DND-41 (cell line): ENCODE results near the gene SHROOM3.

Experiments
- ATAC-seq: fragments of 200-7000 bp; cut with Tn5 transposase; 3 replicates; pipeline ENCODE4 v1.9.1; 2021; ENCODE audit warnings: low read depth; ENCODE audit not compliant: insufficient read depth
- DNase-seq: peaks from one replicate; pipeline ENCODE4 v3.0.0-alpha.2; 2020
- H2AFZ ChIP-seq: 2 replicates; pipeline ENCODE4 v1.6.0; 2012; ENCODE audit warnings: low read depth, low read length
- H3K27ac ChIP-seq: 2 replicates; pipeline ENCODE4 v1.5.1; 2012; ENCODE audit warnings: low read length, inconsistent platforms
- H3K27me3 ChIP-seq: fragments of 200-600 bp; sonication (generic); 2 replicates; pipeline ENCODE4 v1.6.0; 2012; ENCODE audit warnings: low read length, mild to moderate bottlenecking, inconsistent platforms; ENCODE audit not compliant: insufficient read depth, poor library complexity
- H3K36me3 ChIP-seq: 2 replicates; pipeline ENCODE4 v1.5.1; 2012; ENCODE audit warnings: low read length, inconsistent platforms; ENCODE audit not compliant: insufficient read depth
- H3K4me1 ChIP-seq: 2 replicates; pipeline ENCODE4 v1.5.1; 2012; ENCODE audit warnings: mild to moderate bottlenecking, low read length; ENCODE audit not compliant: insufficient read depth
- H3K4me2 ChIP-seq: 2 replicates; pipeline ENCODE4 v1.6.0; 2012; ENCODE audit warnings: mild to moderate bottlenecking, moderate library complexity, low read length, inconsistent platforms; ENCODE audit not compliant: insufficient read depth
- H3K4me3 ChIP-seq, 2 experiments: fragments of 200-600 bp in 1 of 2; shearing (Covaris generic) in 1 of 2; 2 replicates each; pipeline ENCODE4 v1.5.1; 2012 to 2016; ENCODE audit warnings: inconsistent platforms in 2 of 2, low read length in 2 of 2, mild to moderate bottlenecking in 2 of 2, low read depth in 1 of 2, moderate library complexity in 1 of 2
- H3K79me2 ChIP-seq: 2 replicates; pipeline ENCODE4 v1.6.0; 2012; ENCODE audit warnings: low read length, inconsistent platforms; ENCODE audit not compliant: insufficient read depth
- H3K9ac ChIP-seq: 2 replicates; pipeline ENCODE4 v1.6.0; 2012; ENCODE audit warnings: low read depth, mild to moderate bottlenecking, inconsistent platforms, low read length, moderate library complexity
- H3K9me3 ChIP-seq: 2 replicates; pipeline ENCODE4 v1.5.1; 2012; ENCODE audit warnings: low read length, moderate library complexity, mild to moderate bottlenecking, inconsistent platforms; ENCODE audit not compliant: insufficient read depth, severe bottlenecking
- H4K20me1 ChIP-seq: 2 replicates; pipeline ENCODE4 v1.6.0; 2012; ENCODE audit warnings: low read length; ENCODE audit not compliant: insufficient read depth
- EZH2 ChIP-seq: IDR thresholded peaks from 3 replicates; pipeline ENCODE4 v1.6.1; 2012; ENCODE audit warnings: borderline replicate concordance, low read depth, mild to moderate bottlenecking, moderate library complexity, low read length, inconsistent platforms; ENCODE audit not compliant: severe bottlenecking
- TF ChIP-seq, protein P1 (sequence below): IDR thresholded peaks from 2 replicates; pipeline ENCODE4 v1.5.1; 2012; ENCODE audit warnings: borderline replicate concordance, low read length, moderate library complexity, mild to moderate bottlenecking; ENCODE audit not compliant: poor library complexity, severe bottlenecking; ENCODE audit errors: extremely low read depth

SHROOM3 gene

DNA sequence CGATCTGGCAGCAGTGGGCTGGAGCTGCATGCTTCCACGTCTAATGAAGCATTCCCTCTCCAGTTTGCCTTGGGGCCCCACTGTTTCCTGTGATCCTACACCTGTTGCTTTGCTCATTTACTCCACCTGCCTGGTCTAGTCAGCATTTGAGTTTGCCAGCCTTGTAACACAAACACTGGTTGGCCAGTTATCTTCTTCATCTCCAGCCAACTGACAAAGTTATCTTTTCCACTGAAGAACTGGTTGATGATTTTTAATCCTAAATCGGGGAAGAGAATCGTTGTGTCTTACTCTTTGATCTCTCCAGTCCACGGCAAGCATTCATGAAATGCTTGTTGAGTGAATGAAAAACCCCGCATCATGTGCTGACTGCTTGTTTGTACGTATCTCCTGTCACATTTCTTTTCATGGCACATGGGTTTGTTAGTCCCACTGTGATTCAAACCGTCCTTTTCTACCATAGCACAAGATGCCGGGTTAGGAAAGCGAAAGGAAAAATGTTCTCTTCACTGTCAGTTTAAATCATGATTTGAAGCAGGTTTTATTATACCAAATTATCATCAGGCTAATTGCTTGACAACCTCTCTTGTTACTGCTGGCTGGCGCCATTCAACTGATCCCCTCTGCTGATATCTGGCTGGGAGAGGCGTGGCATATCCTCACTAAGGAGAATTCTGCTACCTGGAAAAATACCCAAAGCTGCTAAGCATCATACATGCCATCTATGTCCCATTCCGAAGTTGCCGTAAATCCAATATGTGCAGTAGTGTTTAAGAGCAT is 144.8 kb downstream of the SHROOM3 start:
- H2AFZ ChIP-seq: no peak overlapping the region
- DNase-seq: no peak
- no peak overlapping the region for H3K4me2 ChIP-seq
- H3K9me3 ChIP-seq: no peaks in the 10 kb centered on the region
- no peak overlapping the region for H3K27ac ChIP-seq
- TF ChIP-seq, protein P1, sequence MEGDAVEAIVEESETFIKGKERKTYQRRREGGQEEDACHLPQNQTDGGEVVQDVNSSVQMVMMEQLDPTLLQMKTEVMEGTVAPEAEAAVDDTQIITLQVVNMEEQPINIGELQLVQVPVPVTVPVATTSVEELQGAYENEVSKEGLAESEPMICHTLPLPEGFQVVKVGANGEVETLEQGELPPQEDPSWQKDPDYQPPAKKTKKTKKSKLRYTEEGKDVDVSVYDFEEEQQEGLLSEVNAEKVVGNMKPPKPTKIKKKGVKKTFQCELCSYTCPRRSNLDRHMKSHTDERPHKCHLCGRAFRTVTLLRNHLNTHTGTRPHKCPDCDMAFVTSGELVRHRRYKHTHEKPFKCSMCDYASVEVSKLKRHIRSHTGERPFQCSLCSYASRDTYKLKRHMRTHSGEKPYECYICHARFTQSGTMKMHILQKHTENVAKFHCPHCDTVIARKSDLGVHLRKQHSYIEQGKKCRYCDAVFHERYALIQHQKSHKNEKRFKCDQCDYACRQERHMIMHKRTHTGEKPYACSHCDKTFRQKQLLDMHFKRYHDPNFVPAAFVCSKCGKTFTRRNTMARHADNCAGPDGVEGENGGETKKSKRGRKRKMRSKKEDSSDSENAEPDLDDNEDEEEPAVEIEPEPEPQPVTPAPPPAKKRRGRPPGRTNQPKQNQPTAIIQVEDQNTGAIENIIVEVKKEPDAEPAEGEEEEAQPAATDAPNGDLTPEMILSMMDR: no peak
- TF ChIP-seq EZH2: no peak
- no peaks in the 10 kb centered on the region for H3K36me3 ChIP-seq
- no peak overlapping the region for H3K9ac ChIP-seq
- ATAC-seq: no peak
- no peaks in the 10 kb centered on the region for H3K4me1 ChIP-seq
- H4K20me1 ChIP-seq: no peaks in the 10 kb centered on the region
- H3K79me2 ChIP-seq: no peaks in the 10 kb centered on the region
- H3K4me3 ChIP-seq: no peak overlapping the region
- H3K27me3 ChIP-seq: no peaks in the 10 kb centered on the region

DNA sequence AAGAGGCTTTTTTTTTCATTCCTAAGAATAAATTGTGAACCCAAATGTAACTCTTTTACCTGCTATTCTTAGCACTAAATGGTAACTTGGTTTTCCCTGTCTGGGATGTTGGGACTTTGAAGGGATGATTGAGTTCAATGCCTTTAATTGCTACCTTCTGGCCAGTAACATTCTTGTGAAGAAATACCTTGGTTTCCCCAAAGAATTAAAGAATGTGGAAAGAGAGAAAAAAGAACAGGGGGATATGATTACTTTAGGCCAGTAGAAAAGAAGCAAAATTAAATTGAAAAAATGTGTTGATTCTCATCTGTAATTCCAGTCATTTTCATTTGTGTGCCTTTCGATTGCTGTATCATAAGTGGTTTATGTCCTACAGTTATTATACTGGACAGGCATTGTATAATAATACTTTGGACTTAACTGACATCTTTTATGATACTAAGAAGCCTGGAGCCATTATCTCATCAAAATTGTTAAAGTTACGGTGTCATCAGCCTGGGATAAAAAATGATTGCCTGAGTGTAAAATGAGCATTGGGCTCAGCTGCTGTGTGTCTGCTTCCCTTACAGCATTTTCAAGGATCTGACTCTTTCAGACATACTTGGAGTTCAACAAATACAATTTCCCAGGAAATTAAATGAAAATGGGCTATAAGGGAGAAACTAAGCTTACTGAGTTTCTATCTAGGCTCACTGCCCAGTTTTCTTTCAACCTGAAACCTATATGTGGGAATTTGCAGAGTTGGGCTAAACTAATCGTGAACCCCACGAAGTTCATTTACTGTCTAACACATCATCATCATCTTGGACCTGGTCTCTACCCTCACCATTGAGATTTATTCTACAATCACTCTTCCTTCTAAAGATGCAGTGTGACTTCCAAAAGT is 146.3 kb downstream of the SHROOM3 start:
- H4K20me1 ChIP-seq: no peaks in the 10 kb centered on the region
- no peaks in the 10 kb centered on the region for H3K36me3 ChIP-seq
- no peak overlapping the region for H3K4me2 ChIP-seq
- ATAC-seq (no peak), DNase-seq (no peak)
- no peaks in the 10 kb centered on the region for H3K4me1 ChIP-seq
- H2AFZ ChIP-seq: no peak overlapping the region
- TF ChIP-seq, protein P1: no peak
- no peak for TF ChIP-seq EZH2
- no peaks in the 10 kb centered on the region for H3K27me3 ChIP-seq
- no peak overlapping the region for H3K9ac ChIP-seq
- H3K4me3 ChIP-seq: no peak overlapping the region
- no peaks in the 10 kb centered on the region for H3K9me3 ChIP-seq
- H3K27ac ChIP-seq: no peak overlapping the region
- no peaks in the 10 kb centered on the region for H3K79me2 ChIP-seq

DNA sequence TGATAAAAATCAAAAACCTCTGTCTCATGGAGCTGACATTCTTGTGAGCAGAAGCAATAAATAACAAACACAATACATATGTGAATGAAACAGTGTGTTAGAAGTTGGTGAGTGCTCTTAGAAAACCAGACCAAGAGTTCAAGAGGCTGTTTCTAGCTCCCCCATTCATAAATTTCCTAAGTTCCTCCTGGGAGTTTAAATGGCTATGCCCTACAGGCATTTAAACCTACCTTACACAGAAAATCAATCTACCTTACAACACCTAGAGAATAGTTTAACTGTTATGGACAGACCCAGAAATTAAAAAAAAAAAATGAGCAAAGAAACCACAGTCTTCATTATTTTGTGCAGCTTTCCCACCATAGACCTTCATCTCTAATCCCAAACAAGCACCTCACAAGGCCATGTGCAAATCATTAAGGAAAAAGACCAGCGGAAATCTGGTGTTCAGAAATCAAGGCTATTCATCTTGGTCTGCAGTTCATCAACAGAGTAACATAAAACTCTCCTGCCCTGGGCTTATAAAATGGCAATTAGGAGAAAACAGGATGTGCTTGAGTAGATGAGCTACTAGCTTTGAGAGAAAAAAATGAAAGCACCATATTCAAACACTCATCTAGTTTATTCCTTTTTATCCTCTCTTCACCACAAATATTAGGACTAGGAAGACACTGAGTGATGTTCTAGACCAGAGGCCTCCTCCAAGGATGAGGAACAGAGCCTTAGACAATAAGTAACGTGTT is 147.2 kb downstream of the SHROOM3 start:
- TF ChIP-seq, protein P1: no peak
- TF ChIP-seq EZH2: no peak
- Histone ChIP-seq H3K27ac (no peak overlapping the region), H3K27me3 (no peaks in the 10 kb centered on the region), H4K20me1 (no peaks in the 10 kb centered on the region), H3K79me2 (no peaks in the 10 kb centered on the region), H2AFZ (no peak overlapping the region), H3K36me3 (no peaks in the 10 kb centered on the region), H3K4me2 (no peak overlapping the region), H3K4me3 (no peak overlapping the region), H3K9ac (no peak overlapping the region), H3K4me1 (no peaks in the 10 kb centered on the region), H3K9me3 (no peaks in the 10 kb centered on the region)
- no peak for ATAC-seq
- no peak for DNase-seq
